ENCODE results near the gene PREB.

DNA sequence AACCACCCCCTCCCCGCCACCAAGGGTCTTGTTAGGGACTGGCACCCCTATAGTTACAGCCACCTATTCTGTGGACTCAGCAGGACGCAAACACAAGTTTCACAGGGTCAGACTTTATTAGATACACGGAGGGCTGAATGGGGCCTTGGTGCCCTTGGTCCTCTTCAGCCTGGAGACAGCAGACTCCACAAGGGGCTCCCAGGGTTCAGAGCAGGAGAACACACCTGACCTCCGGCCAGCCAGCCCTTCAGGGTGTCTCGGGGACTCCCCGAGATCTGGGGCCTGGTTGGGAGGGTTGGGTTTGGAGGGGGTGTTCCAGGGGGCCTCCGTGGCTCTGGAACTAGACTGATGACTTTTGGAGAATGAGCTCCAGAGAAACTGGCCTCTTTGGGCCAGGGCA lies 2.3 kb upstream of the PREB start:
- TF ChIP-seq, protein P1, sequence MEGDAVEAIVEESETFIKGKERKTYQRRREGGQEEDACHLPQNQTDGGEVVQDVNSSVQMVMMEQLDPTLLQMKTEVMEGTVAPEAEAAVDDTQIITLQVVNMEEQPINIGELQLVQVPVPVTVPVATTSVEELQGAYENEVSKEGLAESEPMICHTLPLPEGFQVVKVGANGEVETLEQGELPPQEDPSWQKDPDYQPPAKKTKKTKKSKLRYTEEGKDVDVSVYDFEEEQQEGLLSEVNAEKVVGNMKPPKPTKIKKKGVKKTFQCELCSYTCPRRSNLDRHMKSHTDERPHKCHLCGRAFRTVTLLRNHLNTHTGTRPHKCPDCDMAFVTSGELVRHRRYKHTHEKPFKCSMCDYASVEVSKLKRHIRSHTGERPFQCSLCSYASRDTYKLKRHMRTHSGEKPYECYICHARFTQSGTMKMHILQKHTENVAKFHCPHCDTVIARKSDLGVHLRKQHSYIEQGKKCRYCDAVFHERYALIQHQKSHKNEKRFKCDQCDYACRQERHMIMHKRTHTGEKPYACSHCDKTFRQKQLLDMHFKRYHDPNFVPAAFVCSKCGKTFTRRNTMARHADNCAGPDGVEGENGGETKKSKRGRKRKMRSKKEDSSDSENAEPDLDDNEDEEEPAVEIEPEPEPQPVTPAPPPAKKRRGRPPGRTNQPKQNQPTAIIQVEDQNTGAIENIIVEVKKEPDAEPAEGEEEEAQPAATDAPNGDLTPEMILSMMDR (conservative IDR thresholded peaks at IDR 0.05; ENCODE audit: low read depth, low read length) = no peak
- TF ChIP-seq EZH2 (IDR thresholded peaks at IDR 0.05; ENCODE audit: borderline replicate concordance, low read depth, low read length, poor library complexity, severe bottlenecking) = no peak

Measured in A673 (cell line).